CD4-positive, alpha-beta T cell treated with Interleukin-4 for 1 hour (primary cell): ENCODE results near the gene PHLPP2.
"Not testable (repeated sequence)": the region's sequence is repeated elsewhere in the genome, so short reads cannot be mapped to it uniquely, and the experiment has no call there.

Experiments used
- DNase-seq, 2 donors: peaks; one replicate each; pipeline ENCODE4 v3.0.0-alpha.2; 2020 to 2022

The PHLPP2 gene

GRCh38 chr16:71666264-71666663, 58.2 kb downstream of the PHLPP2 start:
- no peak for DNase-seq

DNA sequence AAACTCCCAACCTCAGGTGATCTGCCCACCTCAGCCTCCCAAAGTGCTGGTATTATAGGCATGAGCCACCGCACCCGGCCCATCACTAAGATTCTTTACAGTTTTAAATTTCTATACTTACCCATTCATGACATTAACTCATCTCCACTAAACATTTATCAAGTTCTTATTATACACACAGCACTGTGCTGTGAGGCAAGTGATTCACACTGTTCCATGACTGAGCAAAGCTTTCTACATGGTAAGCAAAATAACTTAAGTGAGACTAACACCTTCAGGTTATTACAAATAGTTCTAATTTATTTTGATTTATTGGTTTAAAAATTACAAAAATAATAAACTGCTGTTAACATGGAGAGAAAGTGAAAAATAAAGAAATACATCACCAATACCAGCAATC, 65.0 kb downstream of the PHLPP2 start:
- DNase-seq, result no peak

- DNase-seq, result no peak
Measured at GRCh38 chr16:71658771-71659170, 65.7 kb downstream of the PHLPP2 start.

GRCh38 chr16:71649704-71650103, 74.8 kb downstream of the PHLPP2 start:
- no peak for DNase-seq

DNA sequence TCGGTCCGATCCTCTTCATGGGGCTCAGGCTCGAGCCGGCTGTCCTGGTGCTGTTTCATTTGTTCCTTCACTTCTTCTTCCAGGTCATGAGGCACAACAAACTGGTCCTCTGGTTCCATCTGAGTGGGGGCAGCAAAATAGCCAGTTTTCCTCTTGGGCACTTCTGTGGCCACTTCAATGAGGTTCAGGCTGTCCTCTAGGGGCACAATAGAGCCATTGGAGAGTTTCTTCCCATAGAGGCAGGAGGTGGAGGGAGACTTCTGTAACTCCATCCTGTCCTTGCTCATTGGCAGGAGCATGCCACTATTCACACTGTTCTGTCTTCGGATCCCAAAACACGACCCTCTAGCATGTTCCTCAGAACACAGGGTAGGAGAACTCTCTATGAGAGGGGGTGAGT, 75.6 kb downstream of the PHLPP2 start:
- no peak for DNase-seq

- DNase-seq, result no peak
Measured at GRCh38 chr16:71648162-71648561, 76.3 kb downstream of the PHLPP2 start.

GRCh38 chr16:71647391-71647790, 77.1 kb downstream of the PHLPP2 start:
- DNase-seq, result no peak

GRCh38 chr16:71645450-71645849, 79.1 kb downstream of the PHLPP2 start:
- no peak for DNase-seq

DNA sequence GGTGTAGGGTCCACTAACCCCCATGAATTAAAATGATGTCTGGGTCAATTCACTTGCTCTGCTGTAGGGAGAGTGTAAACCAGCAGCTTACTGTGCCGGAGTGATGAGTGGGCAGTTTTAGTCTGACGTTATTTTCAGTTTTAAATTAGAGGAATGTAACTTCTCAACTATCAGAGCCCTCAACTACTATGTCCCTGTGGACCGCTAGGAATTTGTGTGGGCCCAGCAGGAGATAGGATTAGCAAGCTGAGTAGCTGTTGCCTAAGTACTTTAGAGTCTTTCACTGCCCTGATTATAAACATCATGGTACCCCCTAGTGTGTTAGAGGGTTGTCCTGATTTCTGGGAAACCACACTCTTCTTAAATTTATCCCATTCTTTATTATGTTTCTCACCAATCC, 87.1 kb downstream of the PHLPP2 start:
- no peak for DNase-seq

- no peak for DNase-seq
Measured at GRCh38 chr16:71635632-71636031, 88.9 kb downstream of the PHLPP2 start.

DNA sequence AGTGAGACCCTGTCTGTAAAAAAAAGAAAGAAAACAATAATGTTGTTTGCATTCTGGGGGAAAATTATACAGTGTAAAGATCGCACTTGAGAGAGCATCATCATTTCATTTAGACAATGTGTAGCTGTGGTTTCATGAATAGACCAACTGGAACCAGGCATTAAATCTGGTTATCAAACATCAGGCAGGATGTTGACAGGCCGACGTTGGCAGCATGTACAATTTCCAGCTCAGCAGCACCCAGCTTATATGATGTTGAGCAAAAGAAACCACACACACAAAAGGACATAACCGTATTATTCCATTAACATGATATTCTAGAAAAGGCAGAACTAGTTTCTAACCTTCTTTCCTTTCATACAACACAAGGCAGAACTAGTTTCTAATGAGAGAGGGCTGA, 92.7 kb downstream of the PHLPP2 start:
- DNase-seq, result no peak

DNA sequence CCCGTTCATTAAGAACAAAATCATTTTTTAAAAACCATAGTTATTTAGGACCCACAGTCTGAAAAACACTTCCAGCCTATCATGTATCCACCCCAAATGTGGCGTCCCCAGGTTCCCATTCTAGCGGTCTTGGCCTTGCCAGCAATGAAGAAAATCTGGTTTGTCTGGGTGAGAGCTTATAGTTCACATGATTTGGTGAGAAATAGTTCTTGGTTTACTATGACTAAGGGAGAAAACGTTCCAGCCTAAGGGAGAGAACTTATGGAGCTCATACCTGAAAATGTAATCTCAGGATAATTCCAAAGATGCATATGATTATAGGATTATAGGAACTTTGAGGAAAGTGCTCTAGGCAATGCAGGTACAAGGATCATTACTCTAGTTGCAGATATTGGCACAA, 93.7 kb downstream of the PHLPP2 start:
- no peak for DNase-seq

DNA sequence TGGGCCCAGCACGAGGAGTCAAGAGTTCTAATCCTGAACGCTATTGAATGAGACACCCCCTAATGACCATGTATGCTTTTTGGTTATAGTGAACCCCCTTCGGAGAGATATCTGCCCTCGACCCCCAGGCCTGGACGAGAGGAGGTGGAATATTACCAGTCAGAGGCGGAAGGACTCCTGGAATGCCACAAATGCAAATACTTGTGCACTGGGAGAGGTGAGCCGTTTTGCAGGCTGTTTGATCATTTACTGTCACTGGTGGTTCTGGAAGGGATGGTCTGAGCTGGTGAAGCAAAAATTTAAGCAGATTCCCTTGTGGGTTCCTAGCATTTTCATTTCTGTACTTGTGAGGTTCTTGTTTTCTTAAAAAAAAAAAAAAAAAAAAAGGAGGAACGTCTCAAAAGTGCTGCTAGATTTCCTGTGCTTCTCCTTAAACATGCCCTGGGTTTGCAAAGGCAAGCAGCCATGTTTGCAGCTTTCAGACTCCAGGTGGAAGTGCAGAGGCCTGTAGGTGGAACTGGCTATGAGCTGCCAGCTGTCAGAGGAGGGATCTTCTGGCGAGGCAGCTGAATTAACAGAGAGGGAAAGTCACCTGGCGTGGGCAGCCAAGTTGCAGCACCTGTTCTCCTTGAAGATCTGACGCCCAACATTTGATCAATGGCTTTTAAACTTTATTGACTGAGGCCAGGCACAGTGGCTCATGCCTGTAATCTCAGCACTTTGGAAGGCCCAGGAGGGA, 95.1 kb downstream of the PHLPP2 start:
- DNase-seq, result no peak

GRCh38 chr16:71628810-71629209, 95.7 kb downstream of the PHLPP2 start:
- no peak for DNase-seq

DNA sequence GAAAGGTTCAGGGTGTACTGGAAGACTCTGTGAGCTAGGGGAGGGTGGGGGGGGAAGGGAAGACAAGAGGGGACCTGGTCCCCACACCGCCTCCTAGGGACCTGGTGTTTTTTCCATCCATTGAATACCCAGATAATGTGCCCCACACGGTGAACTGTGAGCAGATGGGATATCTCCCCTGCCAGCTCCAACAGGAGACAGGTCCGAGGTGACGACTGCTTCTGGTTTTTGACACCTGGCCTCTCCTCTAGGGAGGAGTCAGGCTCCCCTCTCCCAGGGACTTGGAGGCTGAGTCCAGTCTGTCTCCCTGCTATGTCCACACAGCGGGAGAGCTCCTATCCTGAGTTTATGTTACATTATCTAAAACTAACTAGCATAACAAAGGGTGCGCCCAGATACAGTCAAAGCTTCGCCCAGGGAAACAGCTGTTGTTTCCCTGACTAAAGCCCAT, 96.7 kb downstream of the PHLPP2 start:
- no peak for DNase-seq

GRCh38 chr16:71626858-71627213, 97.7 kb downstream of the PHLPP2 start:
- no peak for DNase-seq

- peak in 1 of 2 donors; percentile 14 for DNase-seq
Measured at GRCh38 chr16:71626018-71626857, 98.3 kb downstream of the PHLPP2 start, which contains the start of gene MARVELD3. Gene MARVELD3, plus strand, starts transcription at chr16:71626184. Its CDS starts 46 bp downstream, at chr16:71626230.

- DNase-seq, result no peak
Measured at GRCh38 chr16:71625113-71625850, 99.2 kb downstream of the PHLPP2 start.

DNA sequence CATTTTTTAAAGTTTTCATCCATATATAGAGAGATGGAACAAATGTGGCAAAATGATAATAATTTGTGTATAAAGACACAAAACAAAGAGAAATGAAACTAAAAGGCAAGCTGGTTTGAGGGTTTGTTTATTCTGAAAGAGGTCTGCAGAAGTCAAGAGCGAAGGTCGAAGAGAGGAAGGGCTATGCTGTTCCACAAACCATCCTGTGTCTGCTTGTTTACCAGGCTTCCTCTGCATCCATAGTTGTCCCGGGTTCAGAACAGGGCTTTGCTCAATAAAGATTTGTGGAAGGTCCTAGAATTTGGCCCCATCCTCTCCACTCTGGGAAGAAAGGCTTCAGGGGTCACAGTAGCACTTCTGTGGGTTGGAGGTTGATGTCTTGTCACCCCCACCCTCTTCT, 100.9 kb downstream of the PHLPP2 start:
- DNase-seq, result no peak

- DNase-seq, result peak in 1 of 2 donors; percentile 10
Measured at GRCh38 chr16:71622088-71622487, 102.4 kb downstream of the PHLPP2 start.

- DNase-seq, result no peak
Measured at GRCh38 chr16:71618429-71618828, 106.1 kb downstream of the PHLPP2 start.

GRCh38 chr16:71614956-71615355, 109.5 kb downstream of the PHLPP2 start:
- DNase-seq, result not testable (repeated sequence)
